ENCODE data around the gene OR5D16. TPM values are rescaled to one million over a fixed set of nuclear protein-coding genes. Genes with fewer than 3 reads are reported as not detected.
"Not testable (repeated sequence)": the region's sequence is repeated elsewhere in the genome, so short reads cannot be mapped to it uniquely, and the experiment has no call there.

The OR5D16 gene
- polyA plus RNA-seq (ENCODE audit: insufficient read length in 4 of 4), result not detected

- no peak for DNase-seq (ENCODE audit: low read depth in 4 of 4, low spot score in 3 of 4)
Observed at GRCh38 chr11:55838452-55838851, at the start of gene OR5D16. Gene OR5D16, plus strand, starts transcription at chr11:55838752. Its CDS starts 0 bp downstream, at chr11:55838752.

DNA sequence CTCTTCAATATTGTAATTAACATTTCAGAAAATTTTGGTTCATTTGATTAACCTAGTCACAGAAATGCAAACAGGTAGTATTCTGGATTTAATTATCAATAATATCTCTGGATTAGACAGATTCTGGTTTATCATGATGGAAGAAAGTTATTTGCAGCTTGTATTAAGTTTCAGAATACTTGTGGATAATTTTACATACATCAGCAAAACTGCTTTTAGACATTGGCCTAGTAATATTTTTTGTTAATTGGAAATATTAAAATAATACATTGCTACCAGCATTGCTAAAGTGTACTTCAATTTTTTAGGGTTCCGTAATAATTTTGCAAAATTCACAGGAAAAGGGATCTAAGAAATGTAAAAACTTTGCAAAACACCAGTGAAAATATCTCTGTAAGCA lies 46.9 kb upstream of the OR5D16 start:
- DNase-seq (ENCODE audit: low read depth in 4 of 4, low spot score in 3 of 4), result no peak

GRCh38 chr11:55793321-55793720 lies 45.2 kb upstream of the OR5D16 start:
- DNase-seq (ENCODE audit: low read depth in 4 of 4, low spot score in 3 of 4), result no peak

GRCh38 chr11:55795256-55795655 lies 43.3 kb upstream of the OR5D16 start, which contains the start of gene OR5D14:
Gene OR5D14, plus strand, starts transcription at chr11:55795556. Its CDS starts 0 bp downstream, at chr11:55795556.
- no peak for DNase-seq (ENCODE audit: low read depth in 4 of 4, low spot score in 3 of 4)

DNA sequence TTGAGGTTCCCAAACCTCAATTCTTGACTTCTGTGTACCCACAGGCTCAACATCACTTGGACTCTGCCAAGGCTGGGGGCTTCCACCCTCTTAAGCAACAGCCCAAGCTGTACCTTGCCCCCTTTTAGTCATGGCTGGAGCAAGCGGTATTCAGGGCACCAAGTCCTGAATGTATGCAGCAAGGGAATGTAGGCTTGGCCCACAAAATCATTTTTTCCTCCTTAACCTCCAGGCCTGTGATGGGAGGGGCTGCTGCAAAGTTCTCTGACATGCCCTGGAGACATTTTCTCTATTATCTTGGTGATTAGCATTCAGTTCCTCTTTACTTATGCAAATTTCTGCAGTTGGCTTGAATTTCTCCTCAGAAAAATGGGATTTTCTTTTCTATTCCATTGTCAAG lies 32.3 kb upstream of the OR5D16 start:
- DNase-seq (ENCODE audit: low read depth in 4 of 4, low spot score in 3 of 4), result no peak

DNA sequence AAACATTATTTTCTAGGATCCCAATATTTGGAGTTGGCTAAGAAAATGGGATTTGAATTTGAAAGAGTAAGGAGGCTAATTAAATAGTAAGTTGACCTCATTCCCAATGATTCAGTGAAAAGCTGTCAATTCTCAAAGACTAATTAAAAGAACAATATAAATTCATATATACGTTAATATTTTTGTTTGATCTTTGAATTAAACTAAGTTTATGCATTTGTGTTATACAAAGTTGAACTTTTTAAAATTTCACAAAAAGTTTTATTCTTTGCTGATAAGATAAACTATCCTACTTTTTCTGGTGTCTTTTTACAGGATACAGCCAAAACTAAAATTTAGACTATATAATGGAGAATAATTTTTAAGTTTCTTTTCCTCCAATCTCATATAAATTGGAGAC lies 27.5 kb upstream of the OR5D16 start, which contains the start of gene OR5L1:
TSS of gene OR5L1 (plus strand) at position 301 of the 400 bp plus-strand sequence. CDS start 100 bp downstream, outside the sequence.
- DNase-seq (ENCODE audit: low read depth in 4 of 4, low spot score in 3 of 4), result no peak

DNA sequence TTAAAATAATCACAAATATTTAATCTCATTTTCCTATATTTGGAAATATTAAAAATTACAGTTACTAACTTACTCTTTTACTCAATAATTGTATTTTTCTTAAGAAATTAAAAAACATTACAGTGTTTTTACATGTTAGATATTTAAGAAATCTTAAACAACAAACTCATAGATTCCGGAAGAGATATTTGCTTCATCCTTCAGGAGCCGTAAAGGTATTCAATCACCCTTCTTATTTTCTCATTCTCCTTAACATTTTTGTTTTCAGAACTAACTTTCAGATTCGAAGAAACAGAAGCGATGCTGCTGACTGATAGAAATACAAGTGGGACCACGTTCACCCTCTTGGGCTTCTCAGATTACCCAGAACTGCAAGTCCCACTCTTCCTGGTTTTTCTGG lies 19.2 kb upstream of the OR5D16 start, which contains the start of gene OR5D18:
TSS of gene OR5D18 (plus strand) at position 301 of the 400 bp plus-strand sequence. CDS start at position 301, 0 bp downstream.
- no peak for DNase-seq (ENCODE audit: low read depth in 4 of 4, low spot score in 3 of 4)

DNA sequence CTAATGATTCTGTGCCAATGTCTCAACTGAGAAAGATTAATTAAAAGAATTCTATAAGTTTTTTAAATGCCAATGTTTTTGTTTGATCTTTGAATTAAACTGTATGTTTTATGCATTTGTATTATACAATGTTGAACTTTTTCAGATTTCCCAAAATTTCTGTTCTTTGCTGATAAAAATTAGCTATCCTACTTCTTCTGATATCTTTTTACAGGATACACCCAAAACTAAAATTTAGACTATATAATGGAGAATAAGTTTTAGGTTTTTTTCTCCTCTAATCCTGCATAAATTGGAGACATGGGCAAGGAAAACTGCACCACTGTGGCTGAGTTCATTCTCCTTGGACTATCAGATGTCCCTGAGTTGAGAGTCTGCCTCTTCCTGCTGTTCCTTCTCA lies 11.6 kb upstream of the OR5D16 start, which contains the start of gene OR5L2:
TSS of gene OR5L2 (plus strand) at position 301 of the 400 bp plus-strand sequence. CDS start at position 301, 0 bp downstream.
- no peak for DNase-seq (ENCODE audit: low read depth in 4 of 4, low spot score in 3 of 4)

DNA sequence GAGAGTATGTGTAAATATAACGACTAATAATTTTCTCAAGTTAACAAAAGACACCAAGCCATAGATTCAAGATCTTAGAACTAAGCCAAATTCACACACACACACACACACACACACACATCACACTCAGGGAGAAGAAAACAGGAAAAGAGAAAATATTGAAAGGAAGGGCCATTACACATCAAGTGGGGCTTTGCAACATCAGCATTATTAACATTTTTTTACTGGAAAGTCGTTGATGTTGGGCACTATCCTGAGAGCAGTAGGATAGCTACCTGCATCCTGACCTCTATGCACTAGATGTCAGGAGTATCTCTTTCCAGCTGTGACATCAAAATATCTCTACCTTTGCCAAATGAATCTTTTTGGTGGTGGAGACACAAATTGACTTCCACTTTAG lies 8.9 kb downstream of the OR5D16 start:
- no peak for DNase-seq (ENCODE audit: low read depth in 4 of 4, low spot score in 3 of 4)

DNA sequence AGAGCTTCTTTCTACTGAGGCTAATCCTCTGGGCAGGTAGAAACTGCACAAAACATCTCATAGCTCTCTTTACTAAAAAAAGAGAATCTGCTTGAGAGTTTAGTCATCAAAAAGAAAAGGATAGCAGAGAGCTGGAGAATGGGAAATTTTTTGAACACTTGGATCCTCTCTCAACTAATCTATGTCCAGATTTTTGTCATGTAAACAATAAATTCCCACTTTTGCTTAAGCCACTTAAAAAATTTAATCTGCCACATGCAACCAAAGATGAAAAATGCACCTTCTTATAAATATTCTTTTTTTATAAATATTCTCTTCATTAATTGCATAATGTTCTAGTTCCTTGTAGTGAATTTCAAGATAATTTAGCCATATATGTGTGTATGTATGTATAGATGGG lies 10.5 kb downstream of the OR5D16 start:
- DNase-seq (ENCODE audit: low read depth in 4 of 4, low spot score in 3 of 4), result no peak

DNA sequence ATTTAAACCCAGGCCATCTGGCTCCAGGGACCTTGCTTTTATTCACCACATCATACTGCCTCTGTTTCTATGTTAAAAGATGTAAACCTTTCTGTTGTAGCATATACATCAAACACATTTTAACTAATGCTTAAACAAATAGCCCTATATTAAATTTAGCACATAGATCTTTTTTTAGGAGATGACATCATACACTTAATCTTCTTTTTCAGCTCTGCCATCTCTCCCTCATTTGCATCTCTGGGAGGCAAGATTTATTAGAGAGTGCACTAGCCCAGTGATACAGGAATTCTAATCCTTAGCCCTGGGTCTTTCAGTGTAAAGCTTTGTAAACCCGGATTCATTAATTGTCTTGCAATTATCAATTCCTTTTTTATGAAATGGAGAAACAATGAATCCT lies 13.6 kb downstream of the OR5D16 start:
- DNase-seq (ENCODE audit: low read depth in 4 of 4, low spot score in 3 of 4), result no peak

GRCh38 chr11:55854704-55855103 lies 16.2 kb downstream of the OR5D16 start:
- DNase-seq (ENCODE audit: low read depth in 4 of 4, low spot score in 3 of 4), result no peak

DNA sequence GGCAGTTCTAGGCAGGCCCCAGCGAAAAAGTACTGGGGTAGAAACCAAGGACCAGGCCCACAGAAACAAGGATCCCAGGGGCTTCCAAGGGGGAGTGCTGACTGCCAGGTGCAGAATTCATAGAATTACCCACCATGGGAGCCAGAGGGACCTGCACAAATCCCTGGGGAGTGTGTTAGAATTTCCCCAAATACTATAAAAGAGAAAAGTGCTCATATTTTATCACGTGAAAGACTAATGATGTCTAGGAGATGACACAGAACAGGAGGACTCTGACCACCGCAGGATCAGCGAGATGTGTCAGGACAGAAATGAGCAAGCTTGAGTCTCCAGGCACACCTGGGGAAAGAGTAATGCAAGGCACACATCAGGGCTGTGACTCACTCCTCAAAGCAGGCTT lies 28.8 kb downstream of the OR5D16 start:
- not testable (repeated sequence) for DNase-seq (ENCODE audit: low read depth in 4 of 4, low spot score in 3 of 4)

- DNase-seq (ENCODE audit: low read depth in 4 of 4, low spot score in 3 of 4), result not testable (repeated sequence)
Observed at GRCh38 chr11:55872731-55873130, 34.2 kb downstream of the OR5D16 start.

DNA sequence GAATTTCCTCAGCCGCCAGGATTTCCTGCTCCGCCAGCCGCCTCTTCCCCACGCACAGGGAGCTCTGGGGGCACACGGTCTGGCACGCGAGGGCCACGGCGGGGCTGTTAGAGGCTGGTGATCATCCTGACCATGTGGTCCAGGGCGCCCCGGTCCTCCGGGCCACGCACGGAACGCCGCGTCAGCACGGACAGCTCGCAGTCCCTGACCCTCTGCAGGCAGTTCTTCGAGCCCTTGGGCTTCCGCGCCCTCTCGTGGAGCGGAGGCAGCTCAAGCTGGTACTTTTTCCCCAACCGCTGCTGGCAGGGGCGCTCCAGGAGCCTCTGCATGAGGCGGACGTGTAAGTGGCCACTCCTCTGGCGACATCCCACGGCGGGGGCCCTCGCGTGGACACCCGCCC lies 34.6 kb downstream of the OR5D16 start:
- not testable (repeated sequence) for DNase-seq (ENCODE audit: low read depth in 4 of 4, low spot score in 3 of 4)

DNA sequence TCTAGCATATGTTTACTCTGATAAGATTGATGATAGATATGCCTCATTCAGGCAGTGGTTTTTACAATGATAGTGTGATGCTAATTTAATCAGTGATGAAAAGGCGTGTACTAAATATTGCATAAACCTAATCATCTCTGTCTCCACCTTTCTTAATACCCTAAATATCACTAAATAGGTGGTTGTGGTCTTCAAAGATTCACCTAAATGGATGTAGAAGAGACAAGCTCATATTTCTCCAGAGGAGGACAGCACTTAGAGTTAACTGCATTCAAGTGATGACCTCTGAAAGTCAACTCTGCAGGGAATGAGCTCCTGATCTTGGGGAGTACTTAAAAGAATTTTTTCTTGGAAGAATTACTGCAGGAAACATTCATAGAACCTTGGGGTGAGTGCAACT lies 44.4 kb downstream of the OR5D16 start, which contains the start of gene TRIM51:
TSS of gene TRIM51 (plus strand) at position 301 of the 400 bp plus-strand sequence. CDS start 2,132 bp downstream, outside the sequence.
- not testable (repeated sequence) for DNase-seq (ENCODE audit: low read depth in 4 of 4, low spot score in 3 of 4)

- not testable (repeated sequence) for DNase-seq (ENCODE audit: low read depth in 4 of 4, low spot score in 3 of 4)
Observed at GRCh38 chr11:55884995-55885394, 46.4 kb downstream of the OR5D16 start.

DNA sequence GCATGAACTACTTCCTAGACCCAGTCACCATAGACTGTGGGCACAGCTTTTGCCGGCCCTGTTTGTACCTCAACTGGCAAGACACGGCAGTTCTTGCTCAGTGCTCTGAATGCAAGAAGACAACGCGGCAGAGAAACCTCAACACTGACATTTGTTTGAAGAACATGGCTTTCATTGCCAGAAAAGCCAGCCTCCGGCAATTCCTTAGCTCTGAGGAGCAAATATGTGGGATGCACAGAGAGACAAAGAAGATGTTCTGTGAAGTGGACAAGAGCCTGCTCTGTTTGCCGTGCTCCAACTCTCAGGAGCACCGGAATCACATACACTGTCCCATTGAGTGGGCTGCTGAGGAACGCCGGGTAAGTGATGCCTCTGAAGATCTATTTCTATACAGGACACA lies 46.9 kb downstream of the OR5D16 start:
- DNase-seq (ENCODE audit: low read depth in 4 of 4, low spot score in 3 of 4), result not testable (repeated sequence)

Other genes starting within 250 kb of the OR5D16 start
- gene OR4C11, start 231.1 kb upstream of the OR5D16 start, polyA plus RNA-seq (ENCODE audit: insufficient read length in 4 of 4), result not detected
- under 1 TPM; 0.07 to 0.14 (median 0.09) TPM for gene OR4P4, start 203.6 kb upstream of the OR5D16 start, polyA plus RNA-seq (ENCODE audit: insufficient read length in 4 of 4)
- not detected for gene OR4S2, start 190.4 kb upstream of the OR5D16 start, polyA plus RNA-seq (ENCODE audit: insufficient read length in 4 of 4)
- not detected for gene OR4C6, start 176.6 kb upstream of the OR5D16 start, polyA plus RNA-seq (ENCODE audit: insufficient read length in 4 of 4)
- gene OR5D13, start 65.3 kb upstream of the OR5D16 start, polyA plus RNA-seq (ENCODE audit: insufficient read length in 4 of 4), result not detected
- not detected for gene OR5D14, start 43.2 kb upstream of the OR5D16 start, polyA plus RNA-seq (ENCODE audit: insufficient read length in 4 of 4)
- not detected for gene OR5L1, start 27.4 kb upstream of the OR5D16 start, polyA plus RNA-seq (ENCODE audit: insufficient read length in 4 of 4)
- not detected for gene OR5D18, start 19.1 kb upstream of the OR5D16 start, polyA plus RNA-seq (ENCODE audit: insufficient read length in 4 of 4)
- not detected for gene OR5L2, start 11.5 kb upstream of the OR5D16 start, polyA plus RNA-seq (ENCODE audit: insufficient read length in 4 of 4)
- gene TRIM51, start 44.5 kb downstream of the OR5D16 start, polyA plus RNA-seq (ENCODE audit: insufficient read length in 4 of 4), result not detected
- not detected for gene OR5W2, start 75.8 kb downstream of the OR5D16 start, polyA plus RNA-seq (ENCODE audit: insufficient read length in 4 of 4)
- gene OR5I1, start 97.6 kb downstream of the OR5D16 start, polyA plus RNA-seq (ENCODE audit: insufficient read length in 4 of 4), result not detected
- gene OR10AG1, start 131.2 kb downstream of the OR5D16 start, polyA plus RNA-seq (ENCODE audit: insufficient read length in 4 of 4), result not detected
- gene OR5F1, start 155.9 kb downstream of the OR5D16 start, polyA plus RNA-seq (ENCODE audit: insufficient read length in 4 of 4), result not detected
- under 1 TPM in 1 of 4 donors, not detected in 3; 0.03 TPM for gene OR5AS1, start 188.9 kb downstream of the OR5D16 start, polyA plus RNA-seq (ENCODE audit: insufficient read length in 4 of 4)